ENCODE data around the gene FGF11. TPM values are rescaled to one million over a fixed set of nuclear protein-coding genes. Genes with fewer than 3 reads are reported as not detected.

The FGF11 gene
- polyA plus RNA-seq, 1 of the 3 experiments (the other 2 are of a cell fraction): 1.9 TPM

DNA sequence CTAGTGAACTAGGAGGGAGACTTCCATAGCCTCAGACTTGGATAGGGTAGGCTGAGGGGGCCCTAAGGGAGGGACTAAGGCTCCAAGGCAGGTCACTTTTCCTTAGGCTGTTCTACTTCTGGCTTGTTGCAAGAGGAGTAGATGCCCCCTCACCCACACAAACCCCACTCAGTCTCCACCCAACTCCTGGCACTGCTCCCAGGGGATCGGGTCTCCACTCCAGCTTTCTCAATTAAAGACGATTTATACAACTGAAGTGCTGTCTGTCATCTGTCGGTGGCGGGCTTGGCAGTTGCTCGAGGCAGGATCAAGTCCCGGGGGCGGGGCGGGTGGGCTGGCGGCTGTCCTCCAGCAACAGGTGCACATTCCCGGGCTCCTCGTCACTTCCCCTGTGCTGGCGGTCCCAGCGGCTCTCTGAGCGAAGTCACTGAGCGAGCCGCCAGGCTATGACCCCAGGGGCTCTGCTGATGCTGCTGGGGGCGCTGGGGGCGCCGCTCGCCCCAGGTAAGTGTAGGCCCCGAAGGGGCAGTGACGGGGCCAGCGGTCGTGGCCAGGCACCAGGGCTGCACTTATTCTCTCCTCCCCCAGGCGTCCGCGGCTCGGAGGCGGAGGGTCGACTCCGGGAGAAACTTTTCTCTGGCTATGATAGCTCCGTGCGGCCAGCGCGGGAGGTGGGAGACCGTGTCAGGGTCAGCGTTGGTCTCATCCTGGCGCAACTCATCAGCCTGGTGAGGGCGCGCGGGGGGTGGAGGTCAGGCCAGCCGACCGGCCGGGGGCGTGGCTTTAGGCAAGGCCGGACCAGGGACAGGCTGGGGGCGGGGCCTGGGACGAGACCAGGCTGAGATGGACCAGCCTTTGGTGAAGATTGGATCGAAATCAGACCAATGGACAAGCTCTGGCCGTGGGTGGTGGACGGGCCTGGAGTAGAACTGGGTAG lies 5.6 kb downstream of the FGF11 start, which contains the start of gene CHRNB1:
Gene CHRNB1, plus strand, starts transcription at position 380 of the 937 bp plus-strand sequence. Its CDS starts 67 bp downstream, at position 447.
- H3K9me2 ChIP-seq: no peaks in the 10 kb centered on the region
- H3F3A ChIP-seq (replicated peaks; ENCODE audit: insufficient read depth): peaks cover 18% of the 10 kb centered on the region
- no peaks in the 10 kb centered on the region for H4K20me1 ChIP-seq (ENCODE audit: insufficient read depth)
- H3K9me3 ChIP-seq: no peaks in the 10 kb centered on the region
- CTCF ChIA-PET: interaction anchor here (0.9 to 2.7 kb wide), 10 partner anchors 8 to 116 kb away, joined by 3 to 14 read pairs (median 3); partner anchors contain the start of gene SPEM2
- H3K4me3 ChIP-seq (ENCODE audit: low read depth in 2 of 2, low read length in 1 of 2): peak within 1 kb of the TSS in 1 of 2 experiments; percentile 17; a peak in 1 of 4 replicates
- H3K27ac ChIP-seq (ENCODE audit: low read depth in 2 of 2, low read length in 1 of 2): peak within 1 kb of the TSS in 1 of 2 experiments; percentile 39; a peak in 1 of 4 replicates
- TF ChIP-seq SMC3 (IDR thresholded peaks at IDR 0.05; ENCODE audit: low read depth, low read length): no peak
- TF ChIP-seq MXI1 (IDR thresholded peaks at IDR 0.05; ENCODE audit: low read depth, low read length): no peak
- TF ChIP-seq TEAD4 (IDR thresholded peaks at IDR 0.05; ENCODE audit: borderline replicate concordance, insufficient read depth): no peak
- TF ChIP-seq, protein P1, sequence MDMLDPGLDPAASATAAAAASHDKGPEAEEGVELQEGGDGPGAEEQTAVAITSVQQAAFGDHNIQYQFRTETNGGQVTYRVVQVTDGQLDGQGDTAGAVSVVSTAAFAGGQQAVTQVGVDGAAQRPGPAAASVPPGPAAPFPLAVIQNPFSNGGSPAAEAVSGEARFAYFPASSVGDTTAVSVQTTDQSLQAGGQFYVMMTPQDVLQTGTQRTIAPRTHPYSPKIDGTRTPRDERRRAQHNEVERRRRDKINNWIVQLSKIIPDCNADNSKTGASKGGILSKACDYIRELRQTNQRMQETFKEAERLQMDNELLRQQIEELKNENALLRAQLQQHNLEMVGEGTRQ (IDR thresholded peaks at IDR 0.05; ENCODE audit: borderline replicate concordance, low read depth, low read length): no peak
- TF ChIP-seq FOXJ3 (CRISPR knock-in tag; IDR thresholded peaks at IDR 0.05): no peak
- no peak for TF ChIP-seq YY1 (IDR thresholded peaks at IDR 0.05; ENCODE audit: low read depth)
- no peak for TF ChIP-seq JUND (IDR thresholded peaks at IDR 0.05)
- no peak for TF ChIP-seq TCF12 (IDR thresholded peaks at IDR 0.05)
- TF ChIP-seq TAF1 (IDR thresholded peaks at IDR 0.05; ENCODE audit: borderline replicate concordance, low read depth, low read length): no peak
- POLR2A ChIA-PET: interaction anchor here (0.6 to 1.4 kb wide), 4 partner anchors 10 to 175 kb away, joined by 3 to 6 read pairs (median 4); partner anchors contain the start of gene POLR2A
- no peak within 1 kb of the TSS for H2AFZ ChIP-seq (ENCODE audit: low read depth)
- no peak within 1 kb of the TSS; the same call in 1 of the 2 replicates for H3K4me2 ChIP-seq
- peaks cover 7 to 17% of the 10 kb centered on the region in 2 experiments; a peak in 2 of 4 replicates for H3K4me1 ChIP-seq (ENCODE audit: control insufficient read depth in 1 of 2, insufficient read depth in 2 of 2, low read depth in 1 of 2, low read length in 1 of 2)
- peak; percentile 94 for DNase-seq
- H3K36me3 ChIP-seq (replicated peaks in 1 of 2; ENCODE audit: control insufficient read depth in 1 of 2, insufficient read depth in 2 of 2, low read length in 1 of 2): no peaks in the 10 kb centered on the region
- H3K79me2 ChIP-seq (ENCODE audit: insufficient read depth): no peaks in the 10 kb centered on the region
- H3K9ac ChIP-seq: no peak within 1 kb of the TSS
- no peaks in the 10 kb centered on the region for H3K27me3 ChIP-seq (ENCODE audit: insufficient read depth)
- 40% methylated on average over 29 of the region's 51 CpGs for WGBS (ENCODE audit: low lambda C conversion rate)

- peaks cover 17% of the 10 kb centered on the region for H3F3A ChIP-seq (replicated peaks; ENCODE audit: insufficient read depth)
- no peaks in the 10 kb centered on the region for H3K27me3 ChIP-seq (ENCODE audit: insufficient read depth)
- H3K4me2 ChIP-seq: no peak overlapping the region; the same call in 1 of the 2 replicates
- H3K9ac ChIP-seq: no peak overlapping the region
- ChIA-PET CTCF (interaction anchor here (1.1 to 2.7 kb wide), 4 partner anchors 9 to 115 kb away, joined by 3 to 14 read pairs (median 3); no protein-coding TSS in a partner anchor), POLR2A (interaction anchor here (1.2 to 1.4 kb wide), 2 partner anchors 9 to 35 kb away, joined by 4 read pairs; no protein-coding TSS in a partner anchor)
- no peaks in the 10 kb centered on the region for H3K9me2 ChIP-seq
- no peaks in the 10 kb centered on the region for H3K36me3 ChIP-seq (replicated peaks in 1 of 2; ENCODE audit: control insufficient read depth in 1 of 2, insufficient read depth in 2 of 2, low read length in 1 of 2)
- no peak for DNase-seq
- peaks cover 7 to 17% of the 10 kb centered on the region in 2 experiments; a peak in 2 of 4 replicates for H3K4me1 ChIP-seq (ENCODE audit: control insufficient read depth in 1 of 2, insufficient read depth in 2 of 2, low read depth in 1 of 2, low read length in 1 of 2)
- H3K9me3 ChIP-seq: no peaks in the 10 kb centered on the region
- H2AFZ ChIP-seq (ENCODE audit: low read depth): no peak overlapping the region
- peak overlapping the region in 1 of 2 experiments; percentile 39; a peak in 1 of 4 replicates for H3K27ac ChIP-seq (ENCODE audit: low read depth in 2 of 2, low read length in 1 of 2)
- 42% methylated on average over 16 of the region's 16 CpGs for WGBS (ENCODE audit: low lambda C conversion rate)
- no peaks in the 10 kb centered on the region for H4K20me1 ChIP-seq (ENCODE audit: insufficient read depth)
- H3K4me3 ChIP-seq (ENCODE audit: low read depth in 2 of 2, low read length in 1 of 2): peak overlapping the region in 1 of 2 experiments; percentile 17; a peak in 1 of 4 replicates
- no peaks in the 10 kb centered on the region for H3K79me2 ChIP-seq (ENCODE audit: insufficient read depth)
- no peak for TF ChIP-seq REST (IDR thresholded peaks at IDR 0.05; ENCODE audit: low read depth, low read length)
- TF ChIP-seq RCOR1 (IDR thresholded peaks at IDR 0.05; ENCODE audit: low read length): no peak
- no peak for TF ChIP-seq TAF1 (IDR thresholded peaks at IDR 0.05; ENCODE audit: borderline replicate concordance, low read depth, low read length)
- TF ChIP-seq GATA2 (CRISPR knock-in tag; IDR thresholded peaks at IDR 0.05): no peak
- no peak for TF ChIP-seq USF1 (IDR thresholded peaks at IDR 0.05; ENCODE audit: borderline replicate concordance, low read depth)
- no peak for TF ChIP-seq RAD21 (IDR thresholded peaks at IDR 0.05; ENCODE audit: low read length)
- TF ChIP-seq MAX (IDR thresholded peaks at IDR 0.05; ENCODE audit: low read depth): no peak
- TF ChIP-seq CHD2 (IDR thresholded peaks at IDR 0.05; ENCODE audit: low read length, partially characterized antibody): no peak
- no peak for TF ChIP-seq RFX5 (IDR thresholded peaks at IDR 0.05; ENCODE audit: low read length)
- TF ChIP-seq NRF1 (IDR thresholded peaks at IDR 0.05; ENCODE audit: low read depth, low read length): no peak
Measured at GRCh38 chr17:7445619-7445968, 6.3 kb downstream of the FGF11 start.

Data from SK-N-SH (cell line).